ENCODE measurements around the gene ARHGAP12. TPM values are rescaled to one million over a fixed set of nuclear protein-coding genes. Genes with fewer than 3 reads are reported as not detected.

ARHGAP12 gene
- total RNA-seq, 1 donor from 2014 or later = 29.8 TPM

GRCh38 chr10:31820778-31821369, 107.8 kb downstream of the ARHGAP12 start:
- Histone ChIP-seq H3K4me1 (no peaks in the 10 kb centered on the region), H3K4me3 (no peak overlapping the region), H3K27ac (no peak overlapping the region), H3K36me3 (peaks cover 37% of the 10 kb centered on the region), H3K27me3 (ENCODE audit: low read depth) (no peaks in the 10 kb centered on the region), H3K9me3 (no peaks in the 10 kb centered on the region)
- no peak for ATAC-seq
- intact Hi-C loops (cut with DNase I) = no loop called here
- no peak for TF ChIP-seq CTCF (IDR thresholded peaks at IDR 0.05)
- no peak for DNase-seq

- DNase-seq (no peak), ATAC-seq (no peak)
- Histone ChIP-seq H3K4me1 (no peaks in the 10 kb centered on the region), H3K36me3 (peaks cover 33% of the 10 kb centered on the region), H3K4me3 (no peak overlapping the region), H3K27me3 (ENCODE audit: low read depth) (no peaks in the 10 kb centered on the region), H3K27ac (no peak overlapping the region), H3K9me3 (no peaks in the 10 kb centered on the region)
- intact Hi-C loops (cut with DNase I) = no loop called here
- TF ChIP-seq CTCF (IDR thresholded peaks at IDR 0.05) = no peak
These were observed 108.5 kb downstream of the ARHGAP12 start for GRCh38 chr10:31820096-31820495.

GRCh38 chr10:31819391-31819820, 109.2 kb downstream of the ARHGAP12 start:
- ATAC-seq (no peak), DNase-seq (no peak)
- peaks cover 29% of the 10 kb centered on the region for H3K36me3 ChIP-seq
- H3K27me3 ChIP-seq (ENCODE audit: low read depth) = no peaks in the 10 kb centered on the region
- H3K27ac ChIP-seq = no peak overlapping the region
- intact Hi-C loops (cut with DNase I) = no loop called here
- no peaks in the 10 kb centered on the region for H3K9me3 ChIP-seq
- no peak for TF ChIP-seq CTCF (IDR thresholded peaks at IDR 0.05)
- H3K4me3 ChIP-seq = no peak overlapping the region
- no peaks in the 10 kb centered on the region for H3K4me1 ChIP-seq

GRCh38 chr10:31816318-31816717, 112.3 kb downstream of the ARHGAP12 start:
- H3K9me3 ChIP-seq = no peaks in the 10 kb centered on the region
- H3K4me1 ChIP-seq = no peaks in the 10 kb centered on the region
- TF ChIP-seq CTCF (IDR thresholded peaks at IDR 0.05) = no peak
- no peak overlapping the region for H3K4me3 ChIP-seq
- no peak for ATAC-seq
- no peak for DNase-seq
- H3K27me3 ChIP-seq (ENCODE audit: low read depth) = no peaks in the 10 kb centered on the region
- H3K27ac ChIP-seq = no peak overlapping the region
- peaks cover 44% of the 10 kb centered on the region for H3K36me3 ChIP-seq
- intact Hi-C loops (cut with DNase I) = no loop called here

GRCh38 chr10:31808258-31809218, 120.1 kb downstream of the ARHGAP12 start:
- ATAC-seq (peak; percentile 68 to 71), DNase-seq (peak; percentile 47)
- H3K36me3 ChIP-seq = peaks cover 21% of the 10 kb centered on the region
- H3K27ac ChIP-seq = peak overlapping the region; percentile 72
- H3K4me1 ChIP-seq = no peaks in the 10 kb centered on the region
- H3K27me3 ChIP-seq (ENCODE audit: low read depth) = no peaks in the 10 kb centered on the region
- intact Hi-C loops (cut with DNase I) = no loop called here
- TF ChIP-seq CTCF (IDR thresholded peaks at IDR 0.05) = peak; percentile 55
- no peaks in the 10 kb centered on the region for H3K9me3 ChIP-seq
- H3K4me3 ChIP-seq = peak overlapping the region; percentile 43
